NCI-H2081 treated with DMSO at 0.1 percent for 48 hours (cell line): ENCODE results near the gene AFAP1.

Experiments
- DNase-seq: peaks from one replicate; lab custom pipeline; 2025; lab: John Stamatoyannopoulos, UW

Gene AFAP1, protein sequence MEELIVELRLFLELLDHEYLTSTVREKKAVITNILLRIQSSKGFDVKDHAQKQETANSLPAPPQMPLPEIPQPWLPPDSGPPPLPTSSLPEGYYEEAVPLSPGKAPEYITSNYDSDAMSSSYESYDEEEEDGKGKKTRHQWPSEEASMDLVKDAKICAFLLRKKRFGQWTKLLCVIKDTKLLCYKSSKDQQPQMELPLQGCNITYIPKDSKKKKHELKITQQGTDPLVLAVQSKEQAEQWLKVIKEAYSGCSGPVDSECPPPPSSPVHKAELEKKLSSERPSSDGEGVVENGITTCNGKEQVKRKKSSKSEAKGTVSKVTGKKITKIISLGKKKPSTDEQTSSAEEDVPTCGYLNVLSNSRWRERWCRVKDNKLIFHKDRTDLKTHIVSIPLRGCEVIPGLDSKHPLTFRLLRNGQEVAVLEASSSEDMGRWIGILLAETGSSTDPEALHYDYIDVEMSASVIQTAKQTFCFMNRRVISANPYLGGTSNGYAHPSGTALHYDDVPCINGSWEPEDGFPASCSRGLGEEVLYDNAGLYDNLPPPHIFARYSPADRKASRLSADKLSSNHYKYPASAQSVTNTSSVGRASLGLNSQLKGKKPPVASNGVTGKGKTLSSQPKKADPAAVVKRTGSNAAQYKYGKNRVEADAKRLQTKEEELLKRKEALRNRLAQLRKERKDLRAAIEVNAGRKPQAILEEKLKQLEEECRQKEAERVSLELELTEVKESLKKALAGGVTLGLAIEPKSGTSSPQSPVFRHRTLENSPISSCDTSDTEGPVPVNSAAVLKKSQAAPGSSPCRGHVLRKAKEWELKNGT

DNA sequence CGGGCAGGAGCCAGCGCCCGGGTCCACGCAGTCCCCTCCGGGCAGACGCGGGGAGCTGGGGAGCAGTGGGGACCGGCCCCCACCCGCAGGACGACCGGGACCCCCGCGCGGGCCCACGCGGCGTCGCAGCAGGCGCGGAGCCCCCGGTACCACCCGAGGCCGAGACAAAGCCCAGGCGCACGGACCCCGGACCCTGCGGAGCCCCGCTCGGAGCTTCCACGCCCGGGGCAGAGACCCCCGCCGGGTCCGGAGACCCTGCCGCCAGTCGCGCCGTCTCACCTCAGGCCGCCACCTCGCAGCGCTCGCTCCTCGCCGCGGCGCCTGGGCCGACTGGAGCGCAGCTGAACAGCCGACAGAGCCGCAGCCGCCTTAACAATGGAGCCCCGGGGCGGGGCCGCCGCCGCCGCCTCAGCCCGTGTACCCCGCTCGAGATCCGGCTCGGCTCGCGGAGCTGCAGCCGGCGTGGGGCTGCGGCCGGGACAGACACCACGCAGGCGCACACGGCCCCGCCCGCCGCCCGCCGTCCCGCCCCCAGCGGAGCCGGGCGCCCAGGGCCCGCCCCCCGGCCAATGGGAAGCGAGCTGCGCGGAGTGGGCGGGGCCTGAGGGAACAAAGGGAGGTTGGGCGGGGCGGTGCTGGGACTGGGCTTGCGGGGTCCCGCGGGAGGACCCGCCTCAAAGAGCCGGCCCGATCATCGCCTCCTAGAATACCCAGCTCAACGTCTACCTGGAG lies at the start of gene AFAP1:
Gene AFAP1 (minus strand): TSS at position 485 of the 732 bp plus-strand sequence. CDS start 67,783 bp downstream, outside the sequence.
- DNase-seq = peak; percentile 62

DNA sequence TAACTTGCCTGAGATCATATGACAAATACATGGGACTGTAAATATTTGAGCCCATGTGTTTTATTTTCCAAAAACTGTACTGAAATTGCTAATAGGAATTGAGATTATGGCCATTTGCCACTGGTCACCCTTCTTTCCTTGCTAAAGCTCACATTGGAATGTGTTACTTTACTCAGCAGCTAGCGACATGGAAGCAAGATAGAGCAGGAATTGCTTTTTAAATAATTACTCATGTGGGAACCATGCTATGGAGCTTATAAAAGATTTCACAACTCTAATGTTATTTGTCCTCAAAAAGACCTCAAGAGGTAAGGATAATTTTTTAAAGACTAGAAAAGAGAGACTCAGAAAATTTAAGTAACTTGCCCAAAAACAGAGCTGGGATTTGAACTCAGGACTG lies 48.8 kb upstream of the AFAP1 start:
- no peak for DNase-seq

DNA sequence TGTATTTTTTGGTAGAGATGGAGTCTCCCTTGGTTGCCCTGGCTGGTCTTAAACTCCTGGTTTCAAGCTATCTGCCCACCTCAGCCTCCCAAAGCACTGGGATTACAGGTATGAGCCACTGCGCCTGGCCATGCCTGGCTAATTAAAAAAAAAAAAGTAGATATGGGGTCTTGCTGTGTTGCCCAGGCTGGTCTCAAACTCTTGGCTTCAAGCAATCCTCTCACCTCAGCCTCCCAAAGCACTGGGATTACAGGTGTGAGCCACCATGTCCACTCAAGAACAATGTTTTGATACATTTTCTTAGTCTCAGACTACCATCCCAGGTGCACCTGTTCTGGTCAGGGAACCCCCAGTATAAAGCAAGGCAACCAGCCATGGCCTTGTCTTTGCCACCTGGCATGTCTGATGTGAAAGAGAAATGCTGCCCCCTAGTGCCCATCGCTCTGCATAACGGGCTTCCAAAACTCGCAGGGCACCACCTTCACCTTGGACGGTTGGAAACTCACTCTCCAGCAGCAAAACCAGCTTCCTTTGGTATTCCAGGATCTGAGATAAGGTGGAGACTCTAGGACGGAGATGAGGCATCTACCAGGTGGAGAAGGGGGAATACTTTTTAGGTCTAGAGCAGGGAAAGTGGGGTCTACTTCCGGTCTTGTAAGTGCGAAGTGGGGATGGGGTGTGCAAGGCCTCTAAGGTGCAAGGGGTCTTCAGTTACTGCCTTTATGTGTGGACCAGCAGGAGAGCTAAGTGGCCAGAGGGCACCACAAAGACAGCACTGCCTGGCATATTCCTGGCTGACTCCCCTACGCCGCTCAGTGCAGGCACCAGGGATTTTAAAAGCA lies 47.7 kb upstream of the AFAP1 start:
- no peak for DNase-seq

DNA sequence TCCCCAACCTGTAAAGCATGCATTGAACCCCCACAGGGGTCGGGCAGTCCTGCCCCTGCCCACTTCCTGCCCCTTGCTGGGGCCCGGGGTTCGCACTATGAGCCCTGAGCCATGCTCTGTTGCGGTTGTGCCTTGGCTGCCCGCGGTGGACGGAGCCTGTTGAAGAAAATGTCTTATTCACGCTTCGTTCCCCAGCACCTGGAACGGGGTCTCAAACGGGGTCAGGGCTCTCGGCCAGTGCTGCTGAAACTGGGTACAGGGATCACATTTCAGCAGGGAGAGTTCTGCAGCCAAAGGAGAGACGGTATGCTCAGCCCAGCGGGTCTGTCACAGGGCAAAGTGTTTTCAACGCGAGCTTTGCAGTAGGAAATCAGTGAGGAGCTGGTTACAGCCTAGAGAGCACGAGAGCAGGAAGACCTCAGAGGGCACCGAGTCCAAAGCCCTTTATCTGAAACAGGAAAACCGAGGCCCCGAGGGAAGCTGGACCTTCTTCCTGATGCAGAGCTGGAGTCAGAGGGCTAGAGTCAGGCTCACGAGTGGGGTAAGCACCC lies 46.3 kb upstream of the AFAP1 start:
- no peak for DNase-seq

DNA sequence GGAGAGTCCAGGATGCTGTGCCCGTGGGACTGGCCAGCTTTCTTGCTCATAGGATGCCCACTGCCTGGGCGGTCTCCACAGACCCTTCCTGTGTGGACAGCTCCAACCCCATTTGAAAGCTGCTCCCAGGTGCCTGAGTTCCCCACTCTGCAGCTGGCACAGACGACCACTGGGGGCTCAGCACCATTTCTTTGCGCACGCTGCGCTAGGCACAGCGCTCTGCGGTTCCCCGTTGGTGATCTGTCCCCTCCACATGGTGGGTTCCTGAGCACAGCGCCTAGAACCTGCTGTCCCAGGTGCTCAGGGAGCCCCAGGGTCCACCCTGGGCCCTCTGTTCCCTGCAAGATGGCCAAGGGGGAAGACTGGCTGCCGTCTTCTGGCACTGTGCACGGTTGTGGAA lies 45.4 kb upstream of the AFAP1 start:
- DNase-seq = no peak

DNA sequence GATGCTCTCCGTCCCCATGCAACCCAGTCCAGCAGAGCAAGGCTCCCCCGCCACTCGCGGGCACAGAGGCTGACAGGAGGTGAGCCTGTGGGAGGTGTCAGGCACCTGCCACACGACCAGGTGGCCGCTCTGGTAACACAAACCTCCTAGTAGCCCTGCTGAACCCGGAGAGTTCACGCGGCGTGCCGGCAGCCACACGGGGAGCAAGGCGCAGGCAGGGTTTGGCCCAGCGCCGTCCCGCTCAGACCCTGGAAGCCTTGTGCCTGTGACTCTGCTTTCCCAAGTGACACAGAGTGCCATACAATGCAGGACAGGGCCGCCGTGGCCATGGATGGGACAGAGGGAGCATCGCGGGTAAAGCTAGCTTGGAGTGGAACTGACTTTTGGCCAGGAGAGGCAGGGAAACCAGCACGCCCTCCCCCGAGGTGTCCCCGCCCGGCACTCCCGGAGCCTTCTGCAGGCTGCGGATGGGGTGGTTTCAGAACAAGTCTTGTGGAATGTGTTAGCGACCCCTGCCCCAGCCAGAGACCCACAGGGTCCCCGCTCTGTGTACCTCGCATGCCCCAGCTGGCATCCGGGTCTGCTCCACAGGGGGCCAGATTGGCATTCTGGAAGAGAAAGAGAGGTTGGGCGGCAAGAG lies 44.7 kb upstream of the AFAP1 start:
- no peak for DNase-seq

DNA sequence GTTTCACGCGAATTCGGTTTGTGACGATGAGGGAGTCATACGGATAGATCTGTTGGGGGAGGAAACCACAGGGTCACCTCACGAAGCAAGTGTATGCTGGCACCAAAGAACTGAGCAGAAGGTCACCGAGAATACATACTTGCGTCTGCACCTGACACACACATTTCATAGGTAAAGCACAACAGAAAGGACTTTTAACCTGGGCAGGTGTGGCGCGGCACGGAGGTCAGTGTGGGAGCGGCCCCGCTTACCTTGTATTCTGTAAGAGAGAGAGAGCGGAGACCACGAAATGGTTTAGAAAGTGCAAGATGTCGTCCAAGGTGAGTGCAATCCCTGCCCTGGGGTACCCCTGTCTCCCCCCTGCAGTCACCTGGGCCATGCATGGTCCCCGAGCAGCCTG lies 43.6 kb upstream of the AFAP1 start:
- DNase-seq = no peak

DNA sequence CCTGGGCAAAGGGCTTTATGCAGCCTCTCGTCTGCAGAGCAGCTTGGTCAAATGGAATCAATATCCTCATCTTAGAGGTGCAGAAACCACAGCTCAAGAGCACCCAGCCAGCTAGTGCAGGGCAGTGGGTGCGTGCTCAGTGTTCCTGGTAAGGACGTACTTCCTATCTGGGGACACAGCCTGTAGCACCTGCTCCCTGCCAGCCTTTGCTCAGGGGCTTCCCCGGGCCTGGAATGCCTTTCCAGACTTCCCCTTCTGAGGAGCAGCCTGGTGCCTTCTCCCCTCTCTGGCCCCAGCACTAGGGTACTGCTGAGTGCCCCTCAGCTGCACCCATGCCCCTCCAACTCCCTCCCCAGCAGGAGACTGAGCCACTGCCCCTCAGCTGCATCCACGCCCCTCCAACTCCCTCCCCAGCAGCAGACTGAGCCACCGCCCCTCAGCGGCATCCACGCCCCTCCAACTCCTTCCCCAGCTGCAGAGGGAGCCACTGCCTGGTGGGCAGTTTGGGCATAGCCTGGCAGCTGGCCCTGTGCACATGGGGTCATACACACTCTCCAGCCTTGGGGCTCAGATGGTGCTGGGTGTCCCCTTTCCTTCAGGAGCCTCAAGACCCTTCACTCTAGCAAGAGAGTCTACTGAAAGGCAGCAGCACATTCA lies 42.2 kb upstream of the AFAP1 start:
- DNase-seq = no peak

DNA sequence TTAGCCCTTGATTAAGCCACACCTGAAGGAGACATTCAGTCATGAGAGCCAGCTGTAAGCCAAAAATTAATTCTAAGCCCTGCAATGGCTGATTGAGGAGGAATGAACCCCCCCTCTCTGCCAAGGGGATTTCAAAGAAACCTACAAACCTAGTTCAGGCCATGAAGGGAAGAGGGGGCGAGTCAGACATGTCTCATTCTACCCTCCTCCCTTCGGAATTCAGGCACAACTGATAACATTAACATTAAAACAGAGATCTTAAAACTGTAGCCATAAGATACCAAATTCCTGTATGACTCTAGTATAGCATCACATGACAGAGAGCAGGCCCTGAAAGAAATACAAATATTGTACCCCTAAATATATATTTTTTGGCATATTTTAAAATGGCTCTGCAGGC lies 40.4 kb upstream of the AFAP1 start:
- no peak for DNase-seq

DNA sequence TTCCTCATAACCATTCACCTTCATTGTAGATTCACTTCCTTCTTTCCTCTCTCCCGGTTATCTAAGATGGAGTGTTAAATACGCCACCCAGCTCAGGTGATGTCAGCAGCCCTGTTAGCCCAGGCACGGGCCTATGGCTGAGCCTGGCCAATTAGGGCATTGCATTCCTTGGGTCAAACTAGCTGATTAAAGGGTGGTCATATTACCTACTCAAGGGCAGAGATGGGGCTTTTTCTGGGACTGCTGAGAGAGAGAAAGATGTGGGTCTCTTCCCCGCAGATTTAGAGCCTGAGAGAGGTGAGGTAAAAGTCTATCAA lies 39.9 kb upstream of the AFAP1 start:
- DNase-seq = no peak

DNA sequence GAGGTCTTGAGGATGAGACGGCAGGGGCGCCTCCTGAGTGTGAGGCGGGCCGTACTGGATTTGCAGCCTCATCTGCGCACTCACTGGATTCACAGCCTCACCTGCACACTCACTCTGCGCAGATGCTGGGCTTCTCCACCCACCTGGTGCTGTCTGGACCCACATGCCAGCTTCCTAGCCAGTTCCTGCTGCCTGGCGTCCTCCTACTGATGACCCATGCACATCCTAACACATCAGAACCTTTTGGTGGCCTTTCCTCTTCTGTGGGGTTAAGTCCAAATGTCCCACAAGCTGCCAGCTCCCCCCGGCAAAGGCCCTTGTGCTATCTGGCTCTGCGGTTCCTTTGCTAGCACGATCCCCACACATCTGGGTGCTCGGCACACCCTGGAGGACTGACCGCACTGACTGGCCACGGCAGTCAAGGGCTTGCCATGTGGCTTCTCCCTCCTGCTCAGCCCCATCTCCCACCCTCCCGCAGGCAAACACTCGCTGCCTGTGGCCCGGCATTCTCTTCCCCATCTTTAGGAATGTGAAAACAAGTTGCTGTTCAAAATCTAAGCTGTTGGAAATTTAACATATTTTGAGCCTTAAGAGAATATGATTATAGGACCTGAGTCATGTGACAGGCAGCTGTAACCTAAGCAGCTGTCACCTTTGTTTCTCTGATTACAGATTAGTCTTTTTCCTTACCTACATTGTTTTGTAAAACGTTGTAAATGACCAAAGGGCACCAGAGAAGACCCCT lies 39.4 kb upstream of the AFAP1 start:
- DNase-seq = no peak

DNA sequence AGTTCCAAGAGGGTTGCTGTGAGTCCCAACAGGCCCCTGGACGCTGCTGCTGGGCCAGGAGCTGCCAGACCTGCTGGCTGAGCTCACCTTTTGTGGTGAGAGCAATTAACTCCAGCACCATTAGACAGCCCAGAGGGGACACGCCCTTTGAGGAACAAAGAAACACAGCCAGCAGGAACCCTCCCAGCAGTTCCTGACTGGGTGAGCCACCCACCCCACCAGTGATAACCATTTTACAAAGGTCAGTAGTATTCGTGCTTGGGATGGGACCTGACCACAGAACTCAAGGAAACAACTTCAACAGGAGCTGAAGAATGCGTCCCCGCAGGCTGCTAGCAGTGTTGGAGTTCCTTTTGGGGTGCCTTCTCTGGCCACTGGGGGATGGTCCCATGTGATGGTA lies 38.8 kb upstream of the AFAP1 start:
- no peak for DNase-seq

DNA sequence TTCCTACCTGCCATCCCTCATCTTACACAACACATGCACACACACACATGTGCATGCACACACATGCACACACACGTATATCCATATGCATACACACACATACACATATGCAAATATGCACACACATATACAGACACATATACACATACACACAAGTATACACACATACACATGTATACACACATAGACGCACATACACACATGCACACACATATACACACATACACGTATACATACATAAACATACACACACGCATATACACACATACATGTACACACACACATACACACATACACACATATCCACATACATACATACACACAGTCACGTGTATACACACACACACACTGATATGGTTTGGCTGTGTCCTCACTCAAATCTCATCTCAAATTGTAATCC lies 37.0 kb upstream of the AFAP1 start:
- no peak for DNase-seq

DNA sequence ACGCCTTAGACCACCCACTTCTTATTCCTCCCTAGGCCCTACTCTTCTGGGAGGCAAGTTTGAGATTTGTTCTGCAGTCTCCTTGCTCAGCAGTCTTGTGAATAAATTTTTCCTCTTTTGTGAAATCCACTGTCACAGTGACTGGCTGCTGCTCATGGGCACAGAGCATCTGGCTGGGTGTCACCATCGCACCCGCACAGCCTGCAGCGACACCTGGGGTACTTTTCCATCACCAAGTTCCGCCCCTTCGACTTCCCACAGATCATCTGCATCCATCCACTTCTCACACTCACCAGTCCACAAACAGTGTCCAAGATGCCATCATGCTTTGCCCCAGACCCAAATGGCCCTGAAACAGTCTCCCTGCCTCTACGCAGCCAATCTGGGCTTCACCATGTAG lies 36.4 kb upstream of the AFAP1 start:
- DNase-seq = no peak

DNA sequence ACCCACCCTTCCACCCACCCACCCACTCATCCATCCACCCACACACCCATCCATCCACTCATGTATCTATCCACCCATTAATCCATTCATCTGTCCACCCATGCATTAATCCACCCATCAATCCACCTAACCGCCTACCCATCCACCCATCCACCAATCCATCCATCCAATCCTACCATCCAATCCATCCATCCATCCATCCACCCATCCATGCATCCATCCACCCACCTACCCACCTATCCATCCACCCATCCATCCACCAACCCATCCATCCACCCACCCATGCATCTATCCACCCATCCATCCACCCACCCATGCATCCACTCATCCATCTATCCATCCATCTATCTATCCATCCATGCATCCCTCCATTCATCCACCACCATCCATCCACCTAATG lies 34.8 kb upstream of the AFAP1 start:
- no peak for DNase-seq

DNA sequence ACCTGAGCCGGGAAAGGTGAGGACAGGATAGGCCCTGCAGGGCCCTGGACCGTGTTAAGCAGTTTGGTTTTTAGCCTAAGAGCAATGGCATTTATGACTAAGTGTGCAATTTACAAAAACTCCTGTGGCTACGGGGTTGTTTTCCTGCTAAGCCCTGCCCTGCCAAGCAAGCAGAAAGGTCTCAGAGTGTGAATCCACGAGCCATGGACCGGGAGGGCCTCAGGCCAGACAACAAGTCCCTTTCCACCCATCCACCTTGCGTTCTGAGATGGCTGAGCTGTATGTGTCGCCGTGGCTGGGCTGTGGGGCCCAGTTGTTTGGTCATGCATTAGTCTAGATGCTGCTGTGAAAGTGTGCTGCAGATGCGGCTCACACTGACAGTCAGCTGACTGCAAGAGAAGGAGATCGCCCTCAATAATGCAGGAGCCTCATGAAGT lies 33.9 kb upstream of the AFAP1 start:
- no peak for DNase-seq

DNA sequence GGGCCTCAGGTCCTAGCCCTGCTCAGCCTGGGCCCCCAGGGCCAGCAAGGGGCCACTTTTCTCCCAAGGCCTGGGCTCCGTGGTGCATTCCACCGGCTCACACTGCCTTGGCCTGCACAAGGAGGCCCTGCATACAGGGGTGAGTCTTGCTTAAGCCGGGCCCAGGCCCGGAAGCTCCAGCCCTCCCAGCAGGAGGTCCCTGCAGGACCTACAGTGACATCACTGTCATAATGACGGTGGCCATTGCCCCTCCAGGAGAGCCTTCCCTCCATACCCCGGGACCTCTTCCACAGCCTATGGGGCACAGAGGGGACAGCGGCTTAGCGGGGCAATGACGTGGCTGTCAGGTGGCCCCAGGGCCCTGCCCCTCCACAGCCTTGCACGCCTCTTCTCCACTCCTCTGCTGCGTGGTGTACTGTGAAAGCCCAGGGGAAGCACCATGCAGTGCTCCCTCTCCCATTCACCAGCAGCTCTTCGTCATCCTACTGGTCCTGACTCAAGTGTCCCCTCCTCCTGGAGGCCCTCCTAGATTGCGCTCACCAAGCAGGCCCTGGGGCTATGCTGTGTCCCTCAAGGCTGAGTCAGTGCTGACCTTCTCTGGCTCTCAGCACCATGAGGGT lies 32.3 kb upstream of the AFAP1 start:
- no peak for DNase-seq

DNA sequence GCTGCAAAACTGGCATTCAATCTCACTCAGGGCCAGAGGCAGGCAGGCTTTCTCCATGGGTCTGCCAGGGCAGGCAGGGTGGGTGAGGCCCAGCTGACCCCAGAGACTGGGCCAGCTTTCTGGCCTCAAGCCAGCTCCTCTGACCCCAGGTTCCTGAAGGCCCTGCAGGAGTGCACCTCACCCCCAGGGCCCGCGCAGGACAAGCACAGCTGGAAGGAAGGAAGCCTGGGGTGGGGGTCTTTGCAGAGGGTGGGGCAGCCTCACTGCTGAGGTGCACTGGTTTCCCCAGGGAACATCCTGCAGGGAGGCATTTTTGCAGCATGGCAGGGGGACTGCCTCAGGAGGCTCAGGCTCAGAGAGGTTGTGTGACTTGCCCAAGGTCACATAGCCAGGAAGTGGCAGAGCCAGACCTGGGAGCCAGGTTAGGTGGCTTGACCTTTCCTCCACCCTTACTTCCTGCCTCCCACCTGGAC lies 31.5 kb upstream of the AFAP1 start:
- DNase-seq = no peak

DNA sequence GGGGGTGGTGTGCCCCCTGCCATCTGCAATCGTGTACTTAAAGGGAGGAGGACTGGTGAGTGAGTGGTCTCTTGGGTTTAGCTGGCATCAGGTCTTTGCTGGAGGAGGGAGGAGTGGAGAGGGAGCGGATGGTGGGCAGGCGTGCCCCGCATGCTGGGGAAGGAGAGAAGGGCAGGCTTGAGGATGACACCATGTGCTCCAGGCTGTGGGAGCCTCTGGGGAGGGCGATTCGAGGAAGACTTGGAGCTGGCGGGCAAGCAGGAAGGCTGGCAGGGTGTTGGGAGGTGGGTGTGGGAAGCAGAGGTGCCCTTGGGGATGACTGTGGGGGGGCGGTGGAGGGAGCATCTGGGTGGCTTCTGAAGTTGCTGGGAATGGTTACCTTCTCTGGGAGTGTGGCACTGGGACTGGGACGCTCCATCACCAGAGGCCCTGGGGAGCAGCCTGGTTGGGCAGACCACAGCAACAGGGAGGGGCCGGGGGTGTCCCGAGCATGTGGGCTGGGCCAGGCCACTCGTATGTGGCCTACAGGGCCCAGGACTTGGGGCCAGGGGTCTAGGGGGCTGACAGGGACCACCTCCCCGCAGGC lies 30.8 kb upstream of the AFAP1 start:
- DNase-seq = no peak
